Activated CD8-positive, alpha-beta T cell treated with anti-CD3 and anti-CD28 coated beads, Interleukin-2, amount 10 ng/mL, durations not matched to agents 7 days and 5 days (primary cell): Measurements from ENCODE around the gene MRPS15. TPM values are rescaled to one million over a fixed set of nuclear protein-coding genes. Genes with fewer than 3 reads are reported as not detected.

Source experiments
- ATAC-seq: fragments of 150-1000 bp; cut with Tn5 transposase; one replicate; pipeline ENCODE4 v1.10.0; 2021; ENCODE audit warnings: moderate library complexity
- CTCF ChIA-PET: fragments of 350-600 bp; sonication (Branson Sonifier 250); formaldehyde crosslinking; loops from one replicate; lab custom pipeline; 2021; ENCODE audit warnings: antibody characterized with exemption; lab: Charles Lee
- POLR2A ChIA-PET: fragments of 350-600 bp; sonication (Branson Sonifier 250); formaldehyde crosslinking; loops from one replicate; lab custom pipeline; 2021; ENCODE audit warnings: antibody characterized with exemption; lab: Charles Lee
- DNase-seq: peaks from one replicate; pipeline ENCODE4 v3.0.0-alpha.2; 2020
- H3K27ac Mint-ChIP-seq: one replicate; pipeline ENCODE4 v1.8.0; 2021; ENCODE audit warnings: mild to moderate bottlenecking, mixed read lengths
- H3K27me3 Mint-ChIP-seq: one replicate; pipeline ENCODE4 v1.8.0; 2021; ENCODE audit warnings: low read depth, mixed read lengths
- H3K36me3 Mint-ChIP-seq: one replicate; pipeline ENCODE4 v1.8.0; 2021; ENCODE audit warnings: low read depth, mixed read lengths
- H3K4me1 Mint-ChIP-seq: one replicate; pipeline ENCODE4 v1.8.0; 2021; ENCODE audit warnings: low read depth, mixed read lengths
- H3K4me3 Mint-ChIP-seq: one replicate; pipeline ENCODE4 v1.8.0; 2021; ENCODE audit warnings: mild to moderate bottlenecking, mixed read lengths
- H3K9me3 Mint-ChIP-seq: one replicate; pipeline ENCODE4 v1.8.0; 2022; ENCODE audit warnings: mixed read lengths; ENCODE audit not compliant: insufficient read depth
- total RNA-seq, 2 experiments: library from RNA; stranded (reverse); gene quantifications; one replicate each; pipeline ENCODE4 v1.2.3, GENCODE V29; 2021

The MRPS15 gene
- total RNA-seq, 2 experiments from 2014 or later, result 115 TPM

- Mint-ChIP-seq H3K27me3 (peaks cover 2% of the 10 kb centered on the region), H3K36me3 (no peaks in the 10 kb centered on the region), H3K4me1 (peaks cover 2% of the 10 kb centered on the region), H3K27ac (no peak overlapping the region), H3K4me3 (no peak overlapping the region), H3K9me3 (no peaks in the 10 kb centered on the region)
- ATAC-seq (no peak), DNase-seq (no peak)
- CTCF ChIA-PET, result interaction anchor here (1.0 kb wide), 1 partner anchor 76 kb away, joined by 3 read pairs; no protein-coding TSS in a partner anchor
- POLR2A ChIA-PET, result no interaction called here
Measured at GRCh38 chr1:36440044-36440443, 24.1 kb downstream of the MRPS15 start.

DNA sequence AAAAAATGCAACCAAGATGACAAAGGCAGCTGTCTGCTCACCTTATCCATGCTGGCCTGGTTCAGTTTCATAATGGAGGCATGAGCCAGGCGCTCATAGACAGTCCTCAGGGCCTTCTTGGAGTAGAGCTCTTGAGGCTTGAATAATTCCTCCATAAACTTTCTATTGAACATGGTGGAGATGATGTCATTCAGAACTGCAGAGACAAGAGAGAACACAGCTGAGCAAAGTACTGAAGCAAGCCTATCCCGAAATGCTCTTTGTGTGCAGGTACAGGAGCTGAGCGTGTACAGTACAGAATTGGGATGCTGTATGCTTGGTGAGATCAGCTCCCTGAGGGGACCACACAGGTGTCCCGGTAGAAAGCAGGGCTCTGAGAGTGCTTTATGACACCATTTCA is 25.5 kb downstream of the MRPS15 start:
- POLR2A ChIA-PET, result interaction anchor here (0.7 to 0.8 kb wide), 2 partner anchors 25 to 216 kb away, joined by 3 to 6 read pairs; partner anchors contain the start of gene MRPS15
- DNase-seq, result no peak
- H3K27me3 Mint-ChIP-seq, result no peaks in the 10 kb centered on the region
- no peak overlapping the region for H3K4me3 Mint-ChIP-seq
- no peaks in the 10 kb centered on the region for H3K36me3 Mint-ChIP-seq
- no peak for ATAC-seq
- H3K27ac Mint-ChIP-seq, result no peak overlapping the region
- H3K9me3 Mint-ChIP-seq, result no peaks in the 10 kb centered on the region
- CTCF ChIA-PET, result no interaction called here
- H3K4me1 Mint-ChIP-seq, result peaks cover 2% of the 10 kb centered on the region

DNA sequence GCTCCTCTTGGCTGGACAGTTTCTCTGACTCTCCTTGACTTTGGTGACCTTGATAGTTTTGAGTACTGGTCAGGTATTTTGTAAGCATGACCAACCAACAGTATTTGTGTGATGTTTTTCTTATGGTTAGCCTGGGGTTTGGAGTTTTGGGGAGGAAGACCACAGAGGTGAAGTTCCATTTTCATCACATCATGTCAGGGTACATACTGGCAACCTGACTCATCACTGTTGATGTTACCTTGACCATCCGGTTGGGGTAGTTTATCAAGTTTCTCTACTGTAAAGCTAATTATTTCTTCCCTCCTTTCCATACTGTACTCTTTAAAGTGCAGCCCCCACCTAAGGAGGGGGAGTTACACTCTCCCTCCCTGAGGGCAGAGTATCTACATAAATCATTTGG is 27.4 kb downstream of the MRPS15 start:
- POLR2A ChIA-PET, result no interaction called here
- H3K4me1 Mint-ChIP-seq, result peaks cover 8% of the 10 kb centered on the region
- no peak for ATAC-seq
- DNase-seq, result no peak
- no peaks in the 10 kb centered on the region for H3K9me3 Mint-ChIP-seq
- no peaks in the 10 kb centered on the region for H3K36me3 Mint-ChIP-seq
- CTCF ChIA-PET, result no interaction called here
- no peak overlapping the region for H3K27ac Mint-ChIP-seq
- H3K4me3 Mint-ChIP-seq, result no peak overlapping the region
- H3K27me3 Mint-ChIP-seq, result no peaks in the 10 kb centered on the region

DNA sequence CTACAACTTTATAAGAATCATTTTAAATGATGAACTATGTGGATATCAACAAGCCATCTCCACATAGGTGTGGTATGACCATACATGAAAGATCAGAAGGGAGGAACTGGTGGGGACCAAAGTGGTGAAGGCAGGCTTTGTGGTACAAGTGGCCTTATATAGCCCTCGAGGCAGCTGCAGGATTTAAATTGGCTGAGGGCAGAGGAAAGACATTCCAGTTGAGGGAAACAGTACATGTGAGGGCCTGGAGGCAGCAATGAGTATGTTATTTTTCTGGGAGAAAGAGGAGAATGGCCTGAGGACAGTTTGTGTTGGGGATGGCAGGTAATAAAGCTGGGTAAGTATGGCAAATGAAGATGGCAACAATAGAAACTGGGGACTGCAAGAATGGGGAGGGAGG is 31.1 kb downstream of the MRPS15 start:
- ChIA-PET CTCF (interaction anchor here (1.9 kb wide), 1 partner anchor 11 kb away, joined by 4 read pairs; no protein-coding TSS in a partner anchor), POLR2A (interaction anchor here (1.2 kb wide), 1 partner anchor 80 kb away, joined by 3 read pairs; no protein-coding TSS in a partner anchor)
- no peaks in the 10 kb centered on the region for H3K9me3 Mint-ChIP-seq
- no peak for DNase-seq
- peaks cover 8% of the 10 kb centered on the region for H3K4me1 Mint-ChIP-seq
- no peak overlapping the region for H3K27ac Mint-ChIP-seq
- H3K27me3 Mint-ChIP-seq, result peaks cover 4% of the 10 kb centered on the region
- no peaks in the 10 kb centered on the region for H3K36me3 Mint-ChIP-seq
- no peak overlapping the region for H3K4me3 Mint-ChIP-seq
- no peak for ATAC-seq

DNA sequence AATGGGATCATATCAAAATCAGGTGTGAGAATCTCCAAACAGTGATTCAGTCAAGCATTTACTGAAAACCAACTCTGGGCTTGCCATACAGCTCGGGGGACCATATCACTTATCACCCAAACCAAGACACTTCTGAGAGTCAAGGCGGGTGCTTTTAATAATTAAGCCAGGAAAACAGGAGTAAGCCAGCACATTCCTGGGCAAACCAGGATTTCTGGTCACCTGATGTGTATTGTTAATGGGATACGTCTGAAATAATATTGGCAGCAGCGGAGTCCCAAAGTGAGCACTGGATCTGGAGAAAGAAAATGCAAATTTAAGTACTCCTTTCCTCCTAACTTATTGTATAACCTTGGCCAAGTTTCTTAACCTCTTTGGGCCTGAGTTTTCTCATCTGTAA is 31.6 kb downstream of the MRPS15 start:
- CTCF ChIA-PET, result interaction anchor here (1.9 kb wide), 1 partner anchor 11 kb away, joined by 4 read pairs; no protein-coding TSS in a partner anchor
- ATAC-seq (no peak), DNase-seq (no peak)
- no peak overlapping the region for H3K27ac Mint-ChIP-seq
- no peaks in the 10 kb centered on the region for H3K9me3 Mint-ChIP-seq
- H3K4me1 Mint-ChIP-seq, result peaks cover 8% of the 10 kb centered on the region
- no peaks in the 10 kb centered on the region for H3K36me3 Mint-ChIP-seq
- H3K27me3 Mint-ChIP-seq, result peaks cover 4% of the 10 kb centered on the region
- POLR2A ChIA-PET, result no interaction called here
- H3K4me3 Mint-ChIP-seq, result no peak overlapping the region

DNA sequence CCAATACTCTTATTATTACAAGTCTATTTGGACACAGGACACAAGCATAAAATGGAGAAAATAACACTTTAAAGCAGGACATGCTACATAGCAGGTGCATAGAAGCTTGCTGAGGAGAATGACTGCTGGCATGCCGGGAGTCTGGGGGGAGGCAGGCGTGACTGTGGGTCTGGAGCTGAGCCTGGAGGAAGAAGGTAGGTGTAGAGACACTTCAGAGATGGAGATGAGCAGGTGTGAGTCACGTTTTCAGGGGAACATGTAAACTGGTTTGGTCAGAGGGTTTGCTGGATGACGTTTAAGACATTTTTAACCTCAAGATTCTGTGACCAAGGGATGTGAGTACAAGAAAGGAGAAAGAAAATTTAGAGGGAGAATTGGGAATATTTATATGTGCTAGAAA is 38.4 kb downstream of the MRPS15 start:
- Mint-ChIP-seq H3K4me3 (no peak overlapping the region), H3K27me3 (peaks cover under 1% of the 10 kb centered on the region), H3K36me3 (no peaks in the 10 kb centered on the region), H3K27ac (no peak overlapping the region), H3K4me1 (peaks cover 9% of the 10 kb centered on the region), H3K9me3 (no peaks in the 10 kb centered on the region)
- POLR2A ChIA-PET, result no interaction called here
- DNase-seq, result no peak
- CTCF ChIA-PET, result interaction anchor here (1.1 to 2.6 kb wide), 2 partner anchors 58 to 83 kb away, joined by 3 to 21 read pairs; no protein-coding TSS in a partner anchor
- ATAC-seq, result no peak

GRCh38 chr1:36421649-36422048 is 42.5 kb downstream of the MRPS15 start:
- H3K9me3 Mint-ChIP-seq, result no peaks in the 10 kb centered on the region
- H3K4me1 Mint-ChIP-seq, result peaks cover 16% of the 10 kb centered on the region
- CTCF ChIA-PET, result interaction anchor here (0.7 to 2.6 kb wide), 12 partner anchors 9 to 322 kb away, joined by 3 to 28 read pairs (median 4); partner anchors contain the start of genes LSM10 and SH3D21
- H3K36me3 Mint-ChIP-seq, result no peaks in the 10 kb centered on the region
- no peaks in the 10 kb centered on the region for H3K27me3 Mint-ChIP-seq
- H3K27ac Mint-ChIP-seq, result peak overlapping the region; percentile 82
- DNase-seq, result no peak
- no peak for ATAC-seq
- no peak overlapping the region for H3K4me3 Mint-ChIP-seq
- POLR2A ChIA-PET, result interaction anchor here (0.6 kb wide), 1 partner anchor 68 kb away, joined by 3 read pairs; no protein-coding TSS in a partner anchor

DNA sequence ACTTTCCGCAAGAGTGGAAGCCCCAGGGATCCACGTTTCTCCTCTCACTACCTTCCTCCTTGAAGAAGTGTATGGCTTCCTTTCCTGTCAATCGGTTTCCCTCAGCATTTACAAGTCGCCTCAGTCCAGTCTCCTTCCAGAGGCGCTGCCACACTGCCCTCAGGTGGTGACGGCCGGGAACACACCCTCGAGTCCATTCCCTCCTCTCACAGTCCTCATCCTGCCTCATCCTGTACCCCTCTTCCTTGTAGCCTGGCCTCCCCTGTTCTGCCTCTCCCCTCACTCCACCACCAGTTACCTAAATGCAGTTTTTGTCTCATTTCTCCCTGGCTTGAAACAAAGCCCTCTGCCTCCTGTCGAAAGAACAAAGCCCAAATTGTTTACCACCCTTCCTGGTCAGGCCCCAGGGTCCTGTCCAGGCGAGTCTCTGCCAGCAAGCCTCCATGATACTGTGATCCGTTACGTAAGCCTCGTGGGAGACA is 43.3 kb downstream of the MRPS15 start:
- DNase-seq (peak; percentile 94), ATAC-seq (peak; percentile 98)
- H3K36me3 Mint-ChIP-seq, result no peaks in the 10 kb centered on the region
- no peaks in the 10 kb centered on the region for H3K9me3 Mint-ChIP-seq
- H3K27me3 Mint-ChIP-seq, result no peaks in the 10 kb centered on the region
- peak overlapping the region; percentile 53 for H3K4me3 Mint-ChIP-seq
- peak overlapping the region; percentile 82 for H3K27ac Mint-ChIP-seq
- H3K4me1 Mint-ChIP-seq, result peaks cover 16% of the 10 kb centered on the region
- CTCF ChIA-PET, result interaction anchor here (0.7 to 4.0 kb wide), 17 partner anchors 8 to 271 kb away, joined by 3 to 40 read pairs (median 9); partner anchors contain the start of genes LSM10, SH3D21 and TRAPPC3
- POLR2A ChIA-PET, result no interaction called here

- ChIA-PET CTCF (interaction anchor here (0.6 to 4.0 kb wide), 20 partner anchors 9 to 271 kb away, joined by 3 to 40 read pairs (median 6); partner anchors contain the start of genes SH3D21, STK40 and TRAPPC3), POLR2A (interaction anchor here (1.1 kb wide), 1 partner anchor 97 kb away, joined by 3 read pairs; the partner anchor contains the start of gene EVA1B)
- no peaks in the 10 kb centered on the region for H3K27me3 Mint-ChIP-seq
- DNase-seq, result no peak
- ATAC-seq, result peak; percentile 11
- H3K36me3 Mint-ChIP-seq, result no peaks in the 10 kb centered on the region
- peaks cover 16% of the 10 kb centered on the region for H3K4me1 Mint-ChIP-seq
- H3K4me3 Mint-ChIP-seq, result peak overlapping the region; percentile 53
- H3K9me3 Mint-ChIP-seq, result no peaks in the 10 kb centered on the region
- peak overlapping the region; percentile 82 for H3K27ac Mint-ChIP-seq
Measured at GRCh38 chr1:36420409-36420808, 43.8 kb downstream of the MRPS15 start.

DNA sequence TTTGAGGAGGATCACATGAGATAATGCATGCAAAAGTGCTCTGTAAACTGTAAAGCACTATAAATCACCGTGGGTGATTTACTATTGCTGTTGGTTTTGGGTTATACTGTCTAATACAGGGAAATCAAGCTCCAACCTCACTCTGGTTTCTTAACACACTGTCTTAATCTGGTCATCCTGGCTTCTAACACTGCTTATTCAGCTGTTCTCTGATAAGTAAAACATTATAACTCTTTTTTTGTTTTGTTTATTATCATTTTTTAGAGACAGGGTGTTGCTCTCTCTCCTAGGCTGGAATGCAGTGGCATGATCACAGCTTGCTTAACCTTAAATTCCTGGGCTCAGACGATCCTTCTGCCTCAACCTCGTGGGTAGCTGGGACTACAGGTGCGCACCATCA is 44.6 kb downstream of the MRPS15 start:
- Mint-ChIP-seq H3K27ac (no peak overlapping the region), H3K4me1 (peaks cover 16% of the 10 kb centered on the region), H3K36me3 (no peaks in the 10 kb centered on the region), H3K4me3 (no peak overlapping the region), H3K27me3 (no peaks in the 10 kb centered on the region), H3K9me3 (no peaks in the 10 kb centered on the region)
- ATAC-seq (no peak), DNase-seq (no peak)
- ChIA-PET CTCF (interaction anchor here (0.9 to 4.0 kb wide), 15 partner anchors 8 to 270 kb away, joined by 3 to 40 read pairs (median 6); partner anchors contain the start of genes SH3D21, STK40 and TRAPPC3), POLR2A (interaction anchor here (0.7 to 1.1 kb wide), 2 partner anchors 32 to 96 kb away, joined by 3 read pairs; partner anchors contain the start of gene EVA1B)

- Mint-ChIP-seq H3K27me3 (no peaks in the 10 kb centered on the region), H3K9me3 (no peaks in the 10 kb centered on the region), H3K4me3 (no peak overlapping the region), H3K36me3 (no peaks in the 10 kb centered on the region), H3K27ac (no peak overlapping the region), H3K4me1 (peaks cover 16% of the 10 kb centered on the region)
- no peak for DNase-seq
- POLR2A ChIA-PET, result no interaction called here
- no peak for ATAC-seq
- CTCF ChIA-PET, result interaction anchor here (1.3 to 4.0 kb wide), 10 partner anchors 20 to 270 kb away, joined by 3 to 40 read pairs (median 12); partner anchors contain the start of genes SH3D21, STK40 and TRAPPC3
Measured at GRCh38 chr1:36419140-36419539, 45.0 kb downstream of the MRPS15 start.

GRCh38 chr1:36417931-36418330 is 46.3 kb downstream of the MRPS15 start:
- H3K4me3 Mint-ChIP-seq, result no peak overlapping the region
- peaks cover 22% of the 10 kb centered on the region for H3K4me1 Mint-ChIP-seq
- POLR2A ChIA-PET, result no interaction called here

More at GRCh38 chr1:36417931-36418330, 46.3 kb downstream of the MRPS15 start:
- ATAC-seq, result no peak
- Mint-ChIP-seq H3K9me3 (no peaks in the 10 kb centered on the region), H3K27ac (no peak overlapping the region), H3K36me3 (no peaks in the 10 kb centered on the region), H3K27me3 (no peaks in the 10 kb centered on the region)
- CTCF ChIA-PET, result interaction anchor here (1.0 to 4.0 kb wide), 4 partner anchors 49 to 118 kb away, joined by 3 to 40 read pairs (median 10); no protein-coding TSS in a partner anchor
- DNase-seq, result no peak
